ENCODE measurements around the gene ATP8A2. TPM values are rescaled to one million over a fixed set of nuclear protein-coding genes. Genes with fewer than 3 reads are reported as not detected.

ATP8A2 gene
- total RNA-seq, 4 donors from 2014 or later: 0.13 to 0.29 (median 0.24) TPM

DNA sequence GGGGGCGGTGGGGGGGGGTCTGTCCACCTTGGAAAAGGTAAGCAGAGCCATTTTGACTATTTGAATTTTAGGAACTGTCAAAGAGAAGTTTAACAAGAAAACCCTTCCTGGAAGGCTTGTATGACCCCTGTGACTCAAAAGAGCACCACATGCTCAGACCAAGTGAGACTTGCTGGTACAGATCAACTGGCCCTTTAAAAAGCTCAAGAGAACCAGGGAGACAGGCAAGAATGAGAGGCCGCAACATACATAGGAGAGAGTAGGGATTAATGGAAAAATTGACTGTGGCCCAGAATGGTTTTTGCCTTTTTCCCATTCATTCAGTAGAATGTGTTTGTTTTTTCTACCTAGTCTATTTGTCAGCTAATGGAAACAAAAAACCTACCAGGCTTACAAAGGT, 26.2 kb upstream of the ATP8A2 start:
- Histone ChIP-seq H3K4me3 (replicated peaks in 1 of 3) (no peak overlapping the region), H3K9me3 (no peaks in the 10 kb centered on the region), H3K36me3 (peaks cover 0 to 7% of the 10 kb centered on the region in 2 donors), H3K27me3 (no peaks in the 10 kb centered on the region), H3K4me1 (no peaks in the 10 kb centered on the region), H3K27ac (no peak overlapping the region)
- no peak for DNase-seq
- no peak for TF ChIP-seq CTCF (IDR thresholded peaks at IDR 0.05)
- no peak for TF ChIP-seq POLR2A (IDR thresholded peaks at IDR 0.05)
- WGBS, 2 donors: 88 to 92% methylated on average over 2 of the region's 2 CpGs
- intact Hi-C loops (cut with DNase I): no loop called here

- DNase-seq: no peak
- H3K27ac ChIP-seq: no peak overlapping the region
- 78 to 79% methylated on average over 2 of the region's 2 CpGs for WGBS, 2 donors
- TF ChIP-seq POLR2A (IDR thresholded peaks at IDR 0.05) (no peak), CTCF (IDR thresholded peaks at IDR 0.05) (no peak)
- H3K4me1 ChIP-seq: no peaks in the 10 kb centered on the region
- no peaks in the 10 kb centered on the region for H3K9me3 ChIP-seq
- H3K27me3 ChIP-seq: no peaks in the 10 kb centered on the region
- no peaks in the 10 kb centered on the region for H3K36me3 ChIP-seq
- intact Hi-C loops (cut with DNase I): no loop called here
- no peak overlapping the region for H3K4me3 ChIP-seq (replicated peaks in 1 of 3)
Measured at GRCh38 chr13:25347151-25347550, 24.6 kb upstream of the ATP8A2 start.

- Histone ChIP-seq H3K4me3 (replicated peaks in 1 of 3) (no peak overlapping the region), H3K9me3 (no peaks in the 10 kb centered on the region), H3K36me3 (no peaks in the 10 kb centered on the region), H3K4me1 (no peaks in the 10 kb centered on the region), H3K27me3 (no peaks in the 10 kb centered on the region), H3K27ac (no peak overlapping the region)
- 98% methylated on average over 1 of the region's 1 CpG for WGBS, 2 donors
- TF ChIP-seq POLR2A (IDR thresholded peaks at IDR 0.05) (no peak), CTCF (IDR thresholded peaks at IDR 0.05) (no peak)
- intact Hi-C loops (cut with DNase I): no loop called here
- no peak for DNase-seq
Measured at GRCh38 chr13:25351404-25351803, 20.4 kb upstream of the ATP8A2 start.

DNA sequence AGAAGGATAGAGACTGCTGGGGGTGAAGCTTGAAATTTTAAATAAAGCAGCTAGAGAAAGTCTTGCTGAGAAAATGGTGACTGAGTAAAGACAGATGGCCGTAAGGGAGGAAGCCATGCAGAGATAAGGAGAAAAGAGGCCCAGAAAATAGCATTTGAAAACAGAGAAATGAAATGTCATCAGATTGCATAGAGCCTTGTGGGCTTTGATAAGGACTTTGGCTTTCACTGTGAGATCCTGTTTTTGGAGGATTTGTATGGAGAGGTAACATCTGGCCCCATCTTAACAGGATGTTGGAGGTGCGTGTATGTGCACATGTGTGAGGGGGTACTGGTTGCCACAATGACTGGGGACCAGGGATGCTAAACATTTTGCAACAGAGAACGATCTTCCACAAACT, 19.5 kb upstream of the ATP8A2 start:
- intact Hi-C loops (cut with DNase I): no loop called here
- no peak overlapping the region for H3K4me3 ChIP-seq (replicated peaks in 1 of 3)
- H3K27me3 ChIP-seq: no peaks in the 10 kb centered on the region
- no peak for DNase-seq
- H3K4me1 ChIP-seq: no peaks in the 10 kb centered on the region
- no peaks in the 10 kb centered on the region for H3K36me3 ChIP-seq
- WGBS, 2 donors: 64 to 73% methylated on average over 3 of the region's 3 CpGs
- no peaks in the 10 kb centered on the region for H3K9me3 ChIP-seq
- TF ChIP-seq CTCF (IDR thresholded peaks at IDR 0.05): no peak
- no peak for TF ChIP-seq POLR2A (IDR thresholded peaks at IDR 0.05)
- H3K27ac ChIP-seq: no peak overlapping the region

GRCh38 chr13:25352806-25353205, 19.0 kb upstream of the ATP8A2 start:
- Histone ChIP-seq H3K27ac (no peak overlapping the region), H3K27me3 (no peaks in the 10 kb centered on the region), H3K9me3 (no peaks in the 10 kb centered on the region), H3K36me3 (no peaks in the 10 kb centered on the region), H3K4me3 (replicated peaks in 1 of 3) (no peak overlapping the region), H3K4me1 (no peaks in the 10 kb centered on the region)
- 71 to 80% methylated on average over 4 of the region's 4 CpGs for WGBS, 2 donors
- intact Hi-C loops (cut with DNase I): no loop called here
- TF ChIP-seq POLR2A (IDR thresholded peaks at IDR 0.05) (no peak), CTCF (IDR thresholded peaks at IDR 0.05) (no peak)
- DNase-seq: no peak
